GM12892 (cell line): ENCODE data around the gene MANBA.

Source experiments
- POLR2A ChIP-seq: IDR thresholded peaks from 2 replicates; pipeline ENCODE4 v1.6.1; 2011; ENCODE audit warnings: low read depth, low read length, control low read depth
- POLR2AphosphoS5 ChIP-seq: IDR thresholded peaks from 2 replicates; pipeline ENCODE4 v1.6.1; 2011; ENCODE audit warnings: low read depth, low read length, control low read depth

DNA sequence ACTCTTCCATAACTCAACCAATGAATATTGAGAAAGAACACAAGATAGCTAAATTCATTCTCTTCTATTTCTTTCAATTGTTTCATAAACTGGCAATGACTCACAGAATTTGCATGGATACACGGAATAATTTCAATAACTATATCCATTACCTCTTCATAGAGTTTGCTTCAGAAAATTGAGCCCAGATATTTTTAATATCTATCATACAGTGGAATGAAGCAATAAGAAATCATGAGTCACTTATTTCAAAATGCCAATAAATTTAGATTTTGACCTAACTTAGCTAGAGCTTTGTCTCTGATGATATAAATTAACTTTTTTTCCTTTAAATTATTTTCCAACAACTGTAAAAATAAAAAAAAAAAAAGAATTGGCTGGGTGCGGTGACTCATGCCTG lies 22.2 kb upstream of the MANBA start:
- no peak for TF ChIP-seq POLR2AphosphoS5
- no peak for TF ChIP-seq POLR2A
